H1 (cell line): ENCODE data around the gene ENOSF1. TPM values are rescaled to one million over a fixed set of nuclear protein-coding genes. Genes with fewer than 3 reads are reported as not detected.

Source experiments
- CTCF ChIA-PET: fragments of 300-600 bp; sonication (Branson Sonifier 250); formaldehyde crosslinking; loops from one replicate; lab custom pipeline; 2021; ENCODE audit not compliant: partially characterized antibody; lab: Charles Lee
- POLR2A ChIA-PET: fragments of 300-600 bp; sonication (Branson Sonifier 250); formaldehyde crosslinking; loops from one replicate; lab custom pipeline; 2021; ENCODE audit warnings: inconsistent platforms; ENCODE audit not compliant: partially characterized antibody; lab: Charles Lee
- DNase-seq, 2 experiments: peaks; one replicate each; pipeline versions ENCODE4 v3.0.0 to v3.0.0-alpha.2; 2010 to 2022; ENCODE audit warnings: low spot score in 2 of 2, low read depth in 1 of 2, mixed read lengths in 1 of 2
- FAIRE-seq: peaks from 2 replicates; lab custom pipeline; 2011; peaks lifted over from hg19 to GRCh38; lab: Jason Lieb, UNC
- H2AFZ ChIP-seq: 2 replicates; pipeline ENCODE4 v1.8.1; 2012; ENCODE audit warnings: low read length, inconsistent platforms
- H2AK5ac ChIP-seq: 2 replicates; pipeline ENCODE4 v1.6.1; 2013; ENCODE audit warnings: low read depth, low read length
- H2BK120ac ChIP-seq: replicated peaks from 2 replicates; pipeline ENCODE3; 2013; ENCODE audit warnings: low read depth, low read length, inconsistent platforms
- H2BK12ac ChIP-seq: 2 replicates; pipeline ENCODE4 v1.6.1; 2013; ENCODE audit warnings: low read depth, low read length
- H2BK15ac ChIP-seq: 2 replicates; pipeline ENCODE4 v1.6.1; 2013; ENCODE audit warnings: low read length
- H2BK20ac ChIP-seq: 2 replicates; pipeline ENCODE4 v1.6.1; 2013; ENCODE audit warnings: low read length
- H2BK5ac ChIP-seq: 2 replicates; pipeline ENCODE4 v1.6.1; 2013; ENCODE audit warnings: low read depth, low read length
- H3K14ac ChIP-seq: 2 replicates; pipeline ENCODE4 v1.6.1; 2013; ENCODE audit warnings: inconsistent platforms; ENCODE audit not compliant: insufficient read length
- H3K18ac ChIP-seq: 2 replicates; pipeline ENCODE4 v1.6.1; 2013; ENCODE audit warnings: low read length; ENCODE audit errors: extremely low read depth
- H3K23ac ChIP-seq: 2 replicates; pipeline ENCODE4 v1.6.1; 2013; ENCODE audit warnings: inconsistent platforms; ENCODE audit not compliant: insufficient read length
- H3K23me2 ChIP-seq: 2 replicates; pipeline ENCODE4 v1.6.1; 2013; ENCODE audit warnings: low read depth, low read length
- H3K27ac ChIP-seq: 2 replicates; pipeline ENCODE4 v1.6.1; 2011; ENCODE audit warnings: low read depth, low read length, inconsistent platforms
- H3K27me3 ChIP-seq, 4 experiments: replicated peaks in 1 of 4; 1 replicate in 1 of 4; 2 replicates in 3 of 4; pipeline versions ENCODE4 v1.6.1 to v1.8.1; 2011 to 2013; ENCODE audit warnings: low read length in 3 of 4, mild to moderate bottlenecking in 3 of 4, inconsistent platforms in 2 of 4, mixed read lengths in 2 of 4, moderate library complexity in 1 of 4; ENCODE audit not compliant: control insufficient read depth in 3 of 4, insufficient read depth in 3 of 4; ENCODE audit errors: extremely low read depth in 1 of 4
- H3K36me3 ChIP-seq, 4 experiments: 2 replicates each; pipeline versions ENCODE4 v1.6.1 to v1.8.1; 2011 to 2013; ENCODE audit warnings: mild to moderate bottlenecking in 4 of 4, low read length in 3 of 4, moderate library complexity in 2 of 4, control low read depth in 1 of 4, inconsistent platforms in 1 of 4; ENCODE audit not compliant: insufficient read depth in 4 of 4, control insufficient read depth in 2 of 4
- H3K4ac ChIP-seq: replicated peaks from 2 replicates; pipeline ENCODE3; 2013; ENCODE audit warnings: low read length, low read depth, mixed read lengths, inconsistent platforms; ENCODE audit not compliant: insufficient read length
- H3K4me1 ChIP-seq, 4 experiments: replicated peaks in 1 of 4; 1 replicate in 1 of 4; 2 replicates in 3 of 4; pipeline versions ENCODE4 v1.6.1 to v1.8.1; 2011 to 2013; ENCODE audit warnings: low read length in 3 of 4, inconsistent platforms in 2 of 4, mixed read lengths in 1 of 4; ENCODE audit not compliant: insufficient read depth in 4 of 4, control insufficient read depth in 3 of 4
- H3K4me2 ChIP-seq, 2 experiments: 2 replicates each; pipeline versions ENCODE4 v1.6.1 to v1.8.1; 2011 to 2013; ENCODE audit warnings: low read depth in 2 of 2, low read length in 2 of 2, control low read depth in 1 of 2, inconsistent platforms in 1 of 2, mild to moderate bottlenecking in 1 of 2; ENCODE audit not compliant: insufficient read depth in 1 of 2
- H3K4me3 ChIP-seq, 4 experiments: fragments of 200-600, 300-600 bp in 1 of 4; sonication (generic), shearing (Covaris generic), sonication (Bioruptor Twin) in 1 of 4; 2 replicates each; pipeline versions ENCODE4 v1.5.1 to v1.8.1; 2011 to 2016; ENCODE audit warnings: low read length in 4 of 4, low read depth in 3 of 4, control low read depth in 2 of 4, inconsistent platforms in 2 of 4, mild to moderate bottlenecking in 2 of 4, mixed read lengths in 1 of 4, moderate library complexity in 1 of 4; ENCODE audit not compliant: insufficient read depth in 2 of 4; ENCODE audit errors: extremely low read depth in 1 of 4
- H3K56ac ChIP-seq: replicated peaks from 2 replicates; pipeline ENCODE3; 2013; ENCODE audit warnings: low read depth, mild to moderate bottlenecking, mixed read lengths, low read length, inconsistent platforms; ENCODE audit not compliant: insufficient read length
- H3K79me1 ChIP-seq: 2 replicates; pipeline ENCODE4 v1.6.1; 2013; ENCODE audit warnings: low read depth, low read length, control low read depth
- H3K79me2 ChIP-seq, 2 experiments: 2 replicates each; pipeline versions ENCODE4 v1.6.1 to v1.8.1; 2012 to 2013; ENCODE audit warnings: low read length in 2 of 2, mild to moderate bottlenecking in 2 of 2, inconsistent platforms in 1 of 2; ENCODE audit not compliant: insufficient read depth in 2 of 2, control insufficient read depth in 1 of 2
- H3K9ac ChIP-seq, 4 experiments: replicated peaks in 1 of 4; 1 replicate in 1 of 4; 2 replicates in 3 of 4; pipeline versions ENCODE4 v1.6.1 to v1.8.1; 2011 to 2013; ENCODE audit warnings: low read depth in 3 of 4, low read length in 3 of 4, control low read depth in 2 of 4, mild to moderate bottlenecking in 2 of 4, moderate library complexity in 2 of 4, inconsistent platforms in 1 of 4; ENCODE audit errors: extremely low read depth in 1 of 4
- H3K9me3 ChIP-seq, 2 experiments: 2 replicates each; pipeline versions ENCODE4 v1.6.1 to v1.8.1; 2012 to 2013; ENCODE audit warnings: mild to moderate bottlenecking in 2 of 2, moderate library complexity in 2 of 2, control low read depth in 1 of 2, inconsistent platforms in 1 of 2, low read depth in 1 of 2, low read length in 1 of 2, mixed read lengths in 1 of 2; ENCODE audit not compliant: insufficient read depth in 2 of 2
- H4K20me1 ChIP-seq, 2 experiments: replicated peaks in 1 of 2; 2 replicates each; pipeline versions ENCODE3 to v1.8.1; 2011 to 2013; ENCODE audit warnings: inconsistent platforms in 2 of 2, low read length in 2 of 2, mild to moderate bottlenecking in 1 of 2; ENCODE audit not compliant: insufficient read depth in 2 of 2, control insufficient read depth in 1 of 2
- H4K5ac ChIP-seq: 2 replicates; pipeline ENCODE4 v1.6.1; 2013; ENCODE audit warnings: low read length, low read depth, mixed read lengths, inconsistent platforms; ENCODE audit not compliant: insufficient read length
- H4K8ac ChIP-seq: 2 replicates; pipeline ENCODE4 v1.8.0; 2013; ENCODE audit warnings: mild to moderate bottlenecking, moderate library complexity, low read length, inconsistent platforms; ENCODE audit not compliant: insufficient read depth; ENCODE audit errors: extremely low read depth
- H4K91ac ChIP-seq: replicated peaks from 2 replicates; pipeline ENCODE3; 2013; ENCODE audit warnings: low read length, mixed read lengths, inconsistent platforms; ENCODE audit not compliant: insufficient read length
- ATF3 ChIP-seq: IDR thresholded peaks from 2 replicates; pipeline ENCODE4 v1.6.1; 2011; ENCODE audit warnings: low read depth, mild to moderate bottlenecking, low read length; ENCODE audit not compliant: insufficient read depth
- RXRA ChIP-seq: IDR thresholded peaks from 2 replicates; pipeline ENCODE4 v1.6.1; 2011; ENCODE audit warnings: low read depth, mild to moderate bottlenecking, low read length, moderate library complexity; ENCODE audit not compliant: insufficient read depth
- TEAD4 ChIP-seq: IDR thresholded peaks from 2 replicates; pipeline ENCODE4 v1.6.1; 2012; ENCODE audit warnings: low read depth, low read length, inconsistent platforms, mixed read lengths
- WGBS, 2 experiments: shearing (Covaris generic) in 1 of 2; methylation state at CpG; one replicate each; pipeline versions ENCODE4 v1.1.6 to v1.1.7; 2013 to 2015; ENCODE audit warnings: low lambda C conversion rate in 2 of 2, mixed read lengths in 2 of 2, inconsistent platforms in 1 of 2, low coverage in 1 of 2, missing lambda C conversion rate in 1 of 2; ENCODE audit not compliant: insufficient replicate concordance in 2 of 2, insufficient coverage in 1 of 2, insufficient read length in 1 of 2; ENCODE audit errors: extremely low coverage in 1 of 2, missing lambda C conversion rate in 1 of 2; 5-methylcytosine and 5-hydroxymethylcytosine counted together
- polyA plus RNA-seq, 7 experiments: library from polyadenylated mRNA; depleted of rRNA in 3 of 7; stranded (reverse) in 5 of 7; unstranded in 2 of 7; fragments of >200 nt in 5 of 7; fragments of 200-250 nt in 2 of 7; gene quantifications; 1 replicate in 5 of 7; 2 replicates in 1 of 7; 4 replicates in 1 of 7; pipeline versions ENCODE4 v1.2.1 to v1.2.3, GENCODE V29; 2011 to 2013; ENCODE audit warnings: missing spikeins in 2 of 7, mixed read lengths in 2 of 7
- total RNA-seq: library from RNA; stranded (reverse); fragmentation: NEBNext Ultra II Directional; extraction: Animal tissue kit (Norgen Biotek cat#: 25700); gene quantifications from 2 replicates; pipeline ENCODE4 v1.2.1, GENCODE V29; 2021

ENOSF1 gene
- total and polyA plus RNA-seq, 2 of the 8 experiments (the other 6 are each of a cell fraction or from before 2014, with no cell fraction given): 15.4 to 26.4 TPM

GRCh38 chr18:676069-676468 is 36.4 kb downstream of the ENOSF1 start:
- Histone ChIP-seq H3K14ac (no peak overlapping the region), H3K27me3 (no peaks in the 10 kb centered on the region), H3K23me2 (no peaks in the 10 kb centered on the region), H3K27ac (no peak overlapping the region), H3K4ac (no peak overlapping the region), H3K4me1 (no peaks in the 10 kb centered on the region), H3K9ac (no peak overlapping the region), H3K4me3 (no peak overlapping the region), H2BK15ac (no peak overlapping the region), H4K20me1 (peaks cover 2 to 4% of the 10 kb centered on the region in 2 experiments), H4K8ac (no peak overlapping the region), H2BK120ac (no peak overlapping the region), H3K56ac (no peak overlapping the region), H2BK20ac (no peak overlapping the region), H2AFZ (no peak overlapping the region), H2BK5ac (no peak overlapping the region), H3K79me2 (no peaks in the 10 kb centered on the region), H2BK12ac (no peak overlapping the region), H3K18ac (no peak overlapping the region), H4K5ac (no peak overlapping the region), H2AK5ac (no peak overlapping the region), H3K9me3 (no peaks in the 10 kb centered on the region), H4K91ac (no peak overlapping the region), H3K4me2 (no peak overlapping the region), H3K23ac (no peak overlapping the region), H3K79me1 (no peaks in the 10 kb centered on the region), H3K36me3 (peaks cover 7 to 55% (median 31%) of the 10 kb centered on the region in 4 experiments; a peak in 7 of 8 replicates)
- FAIRE-seq (no peak), DNase-seq (no peak)
- POLR2A ChIA-PET: interaction anchor here (1.2 to 1.5 kb wide), 2 partner anchors 11 to 18 kb away, joined by 4 read pairs; no protein-coding TSS in a partner anchor
- no peak for TF ChIP-seq TEAD4
- no peak for TF ChIP-seq ATF3
- no peak for TF ChIP-seq RXRA
- 91% methylated on average over 5 of the region's 5 CpGs; no CpG with 5 or more reads in 1 of the 2 experiments for WGBS, 2 experiments
- CTCF ChIA-PET: interaction anchor here (0.9 to 1.7 kb wide), 4 partner anchors 10 to 55 kb away, joined by 3 to 6 read pairs (median 4); no protein-coding TSS in a partner anchor
